Osteoblast (primary cell): Measurements from ENCODE around the gene EDIL3. TPM values are rescaled to one million over a fixed set of nuclear protein-coding genes. Genes with fewer than 3 reads are reported as not detected.

ENCODE experiments used
- DNase-seq: peaks from one replicate; pipeline ENCODE4 v3.0.0; 2011; ENCODE audit warnings: low spot score, mixed read lengths; ENCODE audit not compliant: insufficient read length; ENCODE audit errors: missing footprints
- H2AFZ ChIP-seq: 2 replicates; pipeline ENCODE4 v1.6.0; 2011; ENCODE audit warnings: mild to moderate bottlenecking, low read length
- H3K27ac ChIP-seq: 2 replicates; pipeline ENCODE4 v1.5.1; 2011; ENCODE audit warnings: mild to moderate bottlenecking, low read depth, low read length, moderate library complexity
- H3K27me3 ChIP-seq: 2 replicates; pipeline ENCODE4 v1.6.0; 2012; ENCODE audit warnings: mild to moderate bottlenecking, control low read depth, inconsistent platforms, low read length, moderate library complexity; ENCODE audit not compliant: insufficient read depth
- H3K36me3 ChIP-seq: 2 replicates; pipeline ENCODE4 v1.5.1; 2011; ENCODE audit warnings: mild to moderate bottlenecking, low read length, control low read depth, moderate library complexity; ENCODE audit not compliant: insufficient read depth
- H3K4me1 ChIP-seq: 2 replicates; pipeline ENCODE4 v1.5.1; 2011; ENCODE audit warnings: mild to moderate bottlenecking, low read length, control low read depth, moderate library complexity; ENCODE audit not compliant: insufficient read depth
- H3K4me2 ChIP-seq: 2 replicates; pipeline ENCODE4 v1.6.0; 2011; ENCODE audit warnings: mild to moderate bottlenecking, low read length; ENCODE audit not compliant: insufficient read depth
- H3K4me3 ChIP-seq: fragments of 200-600 bp; sonication (generic); 3 replicates; pipeline ENCODE4 v1.5.1; 2012; ENCODE audit warnings: mild to moderate bottlenecking, low read length, inconsistent platforms; ENCODE audit not compliant: insufficient read depth
- H3K79me2 ChIP-seq: 2 replicates; pipeline ENCODE4 v1.6.0; 2012; ENCODE audit warnings: mild to moderate bottlenecking, low read length, control low read depth, inconsistent platforms; ENCODE audit not compliant: insufficient read depth
- H3K9me3 ChIP-seq: 2 replicates; pipeline ENCODE4 v1.5.1; 2011; ENCODE audit warnings: low read depth, low read length, control low read depth
- H4K20me1 ChIP-seq: 2 replicates; pipeline ENCODE4 v1.6.0; 2012; ENCODE audit warnings: mild to moderate bottlenecking, low read length, control low read depth; ENCODE audit not compliant: insufficient read depth
- total RNA-seq: library from RNA; depleted of rRNA; stranded (reverse); fragments of >200 nt; gene quantifications from 2 replicates; pipeline ENCODE4 v1.2.3, GENCODE V29; 2012
- TF ChIP-seq, protein P1 (sequence below): IDR thresholded peaks from 2 replicates; pipeline ENCODE4 v1.5.1; 2011; ENCODE audit warnings: mild to moderate bottlenecking, low read depth, low read length, moderate library complexity; ENCODE audit errors: extremely low read depth

Gene EDIL3
- total RNA-seq, 1 donor: 366 TPM

DNA sequence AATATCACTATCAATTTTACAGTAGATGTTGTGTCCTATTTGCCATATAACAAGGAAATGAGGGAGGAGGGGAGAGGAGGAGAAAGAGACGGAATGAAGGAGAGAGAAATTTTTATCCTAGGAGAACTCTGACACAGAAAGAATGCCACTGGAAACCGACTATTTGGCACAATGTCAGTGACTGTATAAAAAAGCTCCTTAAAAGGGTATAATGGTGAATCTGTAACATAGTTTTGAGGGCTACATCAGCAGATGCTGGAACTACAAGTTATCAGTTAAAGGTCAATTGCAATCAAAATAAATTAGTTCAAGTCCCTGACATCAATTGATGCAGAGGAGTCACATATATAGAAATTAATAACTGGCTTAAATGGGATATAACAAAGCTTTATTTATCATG lies 5.7 kb downstream of the EDIL3 start:
- peaks cover 69% of the 10 kb centered on the region for H3K79me2 ChIP-seq
- peak overlapping the region; percentile 83 for H3K27ac ChIP-seq
- no peak overlapping the region for H2AFZ ChIP-seq
- DNase-seq: no peak
- TF ChIP-seq, protein P1, sequence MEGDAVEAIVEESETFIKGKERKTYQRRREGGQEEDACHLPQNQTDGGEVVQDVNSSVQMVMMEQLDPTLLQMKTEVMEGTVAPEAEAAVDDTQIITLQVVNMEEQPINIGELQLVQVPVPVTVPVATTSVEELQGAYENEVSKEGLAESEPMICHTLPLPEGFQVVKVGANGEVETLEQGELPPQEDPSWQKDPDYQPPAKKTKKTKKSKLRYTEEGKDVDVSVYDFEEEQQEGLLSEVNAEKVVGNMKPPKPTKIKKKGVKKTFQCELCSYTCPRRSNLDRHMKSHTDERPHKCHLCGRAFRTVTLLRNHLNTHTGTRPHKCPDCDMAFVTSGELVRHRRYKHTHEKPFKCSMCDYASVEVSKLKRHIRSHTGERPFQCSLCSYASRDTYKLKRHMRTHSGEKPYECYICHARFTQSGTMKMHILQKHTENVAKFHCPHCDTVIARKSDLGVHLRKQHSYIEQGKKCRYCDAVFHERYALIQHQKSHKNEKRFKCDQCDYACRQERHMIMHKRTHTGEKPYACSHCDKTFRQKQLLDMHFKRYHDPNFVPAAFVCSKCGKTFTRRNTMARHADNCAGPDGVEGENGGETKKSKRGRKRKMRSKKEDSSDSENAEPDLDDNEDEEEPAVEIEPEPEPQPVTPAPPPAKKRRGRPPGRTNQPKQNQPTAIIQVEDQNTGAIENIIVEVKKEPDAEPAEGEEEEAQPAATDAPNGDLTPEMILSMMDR: no peak
- peak overlapping the region; percentile 12 for H3K4me3 ChIP-seq
- H3K27me3 ChIP-seq: no peaks in the 10 kb centered on the region
- H3K4me1 ChIP-seq: peaks cover 70% of the 10 kb centered on the region
- no peaks in the 10 kb centered on the region for H3K36me3 ChIP-seq
- peak overlapping the region; percentile 56 for H3K4me2 ChIP-seq
- no peaks in the 10 kb centered on the region for H3K9me3 ChIP-seq
- no peaks in the 10 kb centered on the region for H4K20me1 ChIP-seq

DNA sequence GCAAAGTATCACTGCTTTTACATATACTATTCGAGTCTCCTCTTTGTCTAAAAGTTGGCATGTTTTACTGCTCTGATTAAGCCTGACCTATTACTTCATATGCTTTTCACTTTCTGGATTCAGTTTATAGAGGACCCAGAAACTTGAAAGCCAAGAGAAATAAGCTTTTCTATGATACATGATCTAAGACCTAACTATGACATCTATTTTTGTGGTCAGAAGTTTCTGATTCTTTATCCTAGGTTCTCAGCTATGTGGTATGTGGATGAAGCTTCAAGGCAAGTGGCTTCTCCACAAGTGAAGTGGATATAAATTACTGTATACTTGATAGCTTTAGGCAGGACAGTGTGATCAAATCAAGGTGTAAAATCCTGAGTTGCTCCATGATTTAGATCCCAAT lies 6.3 kb downstream of the EDIL3 start:
- Histone ChIP-seq H4K20me1 (no peaks in the 10 kb centered on the region), H3K27me3 (no peaks in the 10 kb centered on the region), H3K36me3 (no peaks in the 10 kb centered on the region), H2AFZ (no peak overlapping the region), H3K79me2 (peaks cover 69% of the 10 kb centered on the region), H3K4me3 (peak overlapping the region; percentile 12), H3K27ac (peak overlapping the region; percentile 83), H3K4me1 (peaks cover 75% of the 10 kb centered on the region), H3K4me2 (peak overlapping the region; percentile 56), H3K9me3 (no peaks in the 10 kb centered on the region)
- TF ChIP-seq, protein P1: no peak
- DNase-seq: peak; percentile 58

DNA sequence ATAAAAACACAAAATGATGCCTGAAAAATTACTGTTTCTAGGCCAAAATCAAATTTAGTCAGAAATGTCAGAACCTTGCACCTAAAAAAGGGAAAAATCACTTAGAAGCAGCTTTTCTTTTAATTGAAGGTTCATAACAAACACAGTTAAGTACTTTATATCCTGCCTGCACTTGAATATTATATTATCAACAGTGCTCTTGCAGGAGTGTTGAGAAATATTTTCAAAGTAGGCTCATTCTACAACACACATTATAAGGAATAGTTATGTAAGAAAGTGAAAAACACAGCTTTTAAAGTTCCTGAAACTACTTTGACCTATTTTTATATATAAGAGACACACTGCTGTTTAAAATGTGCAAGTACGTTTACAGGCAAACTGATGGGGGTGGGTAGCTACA lies 8.3 kb downstream of the EDIL3 start:
- H2AFZ ChIP-seq: no peak overlapping the region
- peaks cover 64% of the 10 kb centered on the region for H3K79me2 ChIP-seq
- H3K4me2 ChIP-seq: peak overlapping the region; percentile 51

DNA sequence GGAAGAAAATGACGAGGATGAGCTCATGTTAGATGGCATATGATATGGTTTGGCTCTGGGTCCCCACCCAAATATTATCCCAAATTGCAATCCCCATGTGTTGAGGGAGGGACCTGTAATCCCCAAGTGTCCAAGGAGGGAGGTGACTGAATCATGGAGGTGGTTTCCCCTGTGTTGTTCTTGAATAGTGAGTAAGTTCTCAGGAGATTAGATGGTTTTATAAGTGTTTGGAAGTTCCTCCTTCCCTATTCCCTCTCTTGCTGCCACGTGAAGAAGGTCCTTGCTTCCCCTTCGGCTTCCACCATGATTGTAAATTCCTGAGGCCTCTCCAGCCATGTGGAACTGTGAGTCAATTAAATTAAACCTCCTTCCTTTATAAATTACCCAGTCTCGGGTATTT lies 10.1 kb downstream of the EDIL3 start:
- peak overlapping the region; percentile 82 for H3K27ac ChIP-seq
- DNase-seq: no peak
- no peak overlapping the region for H2AFZ ChIP-seq
- no peaks in the 10 kb centered on the region for H3K27me3 ChIP-seq
- H3K36me3 ChIP-seq: no peaks in the 10 kb centered on the region
- peak overlapping the region; percentile 51 for H3K4me2 ChIP-seq
- H4K20me1 ChIP-seq: no peaks in the 10 kb centered on the region
- H3K79me2 ChIP-seq: peaks cover 73% of the 10 kb centered on the region
- TF ChIP-seq, protein P1: no peak
- no peaks in the 10 kb centered on the region for H3K9me3 ChIP-seq
- H3K4me1 ChIP-seq: peaks cover 68% of the 10 kb centered on the region
- H3K4me3 ChIP-seq: no peak overlapping the region

More for the DNA sequence above, 8.3 kb downstream of the EDIL3 start:
- H4K20me1 ChIP-seq: no peaks in the 10 kb centered on the region
- no peak for DNase-seq
- H3K27ac ChIP-seq: peak overlapping the region; percentile 82
- TF ChIP-seq, protein P1: no peak
- H3K4me3 ChIP-seq: no peak overlapping the region
- H3K27me3 ChIP-seq: no peaks in the 10 kb centered on the region
- H3K4me1 ChIP-seq: peaks cover 85% of the 10 kb centered on the region
- H3K36me3 ChIP-seq: no peaks in the 10 kb centered on the region
- no peaks in the 10 kb centered on the region for H3K9me3 ChIP-seq
